Keratinocyte (primary cell): ENCODE results near the gene CMTM7. TPM values are rescaled to one million over a fixed set of nuclear protein-coding genes. Genes with fewer than 3 reads are reported as not detected.

Source experiments
- DNase-seq: peaks from one replicate; pipeline ENCODE4 v3.0.0-alpha.2; 2011; ENCODE audit warnings: low read depth, missing footprints, low spot score
- FAIRE-seq: peaks from 2 replicates; lab custom pipeline; 2011; peaks lifted over from hg19 to GRCh38; lab: Jason Lieb, UNC
- H2AFZ ChIP-seq: 2 replicates; pipeline ENCODE4 v1.6.0; 2012; ENCODE audit warnings: low read length, control low read depth, inconsistent platforms; ENCODE audit not compliant: control insufficient read depth
- H3K27ac ChIP-seq: 2 replicates; pipeline ENCODE4 v1.5.1; 2011; ENCODE audit warnings: low read length; ENCODE audit not compliant: control insufficient read depth, insufficient read depth
- H3K27me3 ChIP-seq: 3 replicates; pipeline ENCODE4 v1.6.0; 2011; ENCODE audit warnings: low read length; ENCODE audit not compliant: control insufficient read depth, insufficient read depth; ENCODE audit errors: extremely low read depth
- H3K36me3 ChIP-seq, 2 experiments: 2 replicates in 1 of 2; 3 replicates in 1 of 2; pipeline ENCODE4 v1.5.1; 2011; ENCODE audit warnings: low read length in 2 of 2, mild to moderate bottlenecking in 1 of 2; ENCODE audit not compliant: control insufficient read depth in 2 of 2, insufficient read depth in 2 of 2; ENCODE audit errors: extremely low read depth in 1 of 2
- H3K4me1 ChIP-seq: 3 replicates; pipeline ENCODE4 v1.5.1; 2011; ENCODE audit warnings: low read length; ENCODE audit not compliant: control insufficient read depth, insufficient read depth; ENCODE audit errors: extremely low read depth
- H3K4me2 ChIP-seq: 3 replicates; pipeline ENCODE4 v1.6.0; 2011; ENCODE audit warnings: low read depth, low read length; ENCODE audit not compliant: control insufficient read depth, insufficient read depth; ENCODE audit errors: extremely low read depth
- H3K4me3 ChIP-seq, 3 experiments: fragments of 200-600 bp in 1 of 3; sonication (generic) in 1 of 3; 2 replicates in 2 of 3; 3 replicates in 1 of 3; pipeline ENCODE4 v1.5.1; 2011 to 2016; ENCODE audit warnings: low read length in 3 of 3, mild to moderate bottlenecking in 3 of 3, control low read depth in 2 of 3, inconsistent platforms in 1 of 3, low read depth in 1 of 3, mixed read lengths in 1 of 3, mixed run types in 1 of 3, moderate library complexity in 1 of 3; ENCODE audit not compliant: control insufficient read depth in 2 of 3, insufficient read depth in 2 of 3; ENCODE audit errors: extremely low read depth in 1 of 3
- H3K79me2 ChIP-seq: 2 replicates; pipeline ENCODE4 v1.6.0; 2012; ENCODE audit warnings: low read length; ENCODE audit not compliant: control insufficient read depth, insufficient read depth
- H3K9ac ChIP-seq: 3 replicates; pipeline ENCODE4 v1.6.0; 2011; ENCODE audit warnings: low read length; ENCODE audit not compliant: control insufficient read depth, insufficient read depth; ENCODE audit errors: extremely low read depth
- H3K9me1 ChIP-seq: 3 replicates; pipeline ENCODE4 v1.6.0; 2011; ENCODE audit warnings: low read length; ENCODE audit not compliant: control insufficient read depth, insufficient read depth; ENCODE audit errors: extremely low read depth
- H3K9me3 ChIP-seq: 2 replicates; pipeline ENCODE4 v1.5.1; 2012; ENCODE audit warnings: low read depth, low read length; ENCODE audit not compliant: control insufficient read depth
- H4K20me1 ChIP-seq: 3 replicates; pipeline ENCODE4 v1.6.0; 2011; ENCODE audit warnings: low read length; ENCODE audit not compliant: control insufficient read depth, insufficient read depth; ENCODE audit errors: extremely low read depth
- CTCF ChIP-seq, 3 experiments: IDR thresholded peaks in 1 of 3; conservative IDR thresholded peaks in 1 of 3; optimal IDR thresholded peaks in 1 of 3; 2 replicates in 2 of 3; 3 replicates in 1 of 3; pipeline versions ENCODE3 to v1.5.1; 2011; ENCODE audit warnings: low read length in 3 of 3, mild to moderate bottlenecking in 3 of 3, moderate library complexity in 2 of 3, control low read depth in 1 of 3, inconsistent platforms in 1 of 3; ENCODE audit not compliant: insufficient read depth in 2 of 3; ENCODE audit errors: extremely low read depth in 1 of 3
- EZH2 ChIP-seq: IDR thresholded peaks from one replicate; pipeline ENCODE4 v1.6.1; 2012; ENCODE audit warnings: inconsistent platforms, mild to moderate bottlenecking, low read length, moderate library complexity
- dilution Hi-C: fragments of 300-500 bp; cut with MboI; formaldehyde crosslinking; loops from one replicate; pipeline ENCODE4 v1.7.0; 2020; ENCODE audit warnings: low sequenced_read_pairs; ENCODE audit not compliant: extremely low pct_ligation_motif_present
- polyA plus RNA-seq, 5 experiments: library from polyadenylated mRNA; depleted of rRNA in 3 of 5; stranded (reverse) in 3 of 5; stranded (forward) in 1 of 5; unstranded in 1 of 5; fragments of >200 nt; gene quantifications; 1 replicate in 1 of 5; 2 replicates in 3 of 5; 3 replicates in 1 of 5; pipeline versions ENCODE4 v1.2.1 to v1.2.3, GENCODE V29; 2011 to 2012; ENCODE audit warnings: missing spikeins in 2 of 5, low read depth in 1 of 5, low replicate concordance in 1 of 5

CMTM7 gene
- polyA plus RNA-seq, 1 donor (not counting 4 experiments of a cell fraction or from before 2014, with no cell fraction given) = 47.2 TPM

- Histone ChIP-seq H3K36me3 (no peaks in the 10 kb centered on the region), H3K27ac (peak overlapping the region; percentile 47), H3K79me2 (peaks cover 61% of the 10 kb centered on the region), H3K9me3 (no peaks in the 10 kb centered on the region), H2AFZ (no peak overlapping the region), H3K4me1 (peaks cover 12% of the 10 kb centered on the region), H3K4me2 (peak overlapping the region; percentile 84), H3K9ac (peak overlapping the region; percentile 79), H4K20me1 (peaks cover 3% of the 10 kb centered on the region), H3K27me3 (no peaks in the 10 kb centered on the region), H3K4me3 (peak overlapping the region; percentile 70 to 79 (median 78)), H3K9me1 (no peaks in the 10 kb centered on the region)
- no peak for DNase-seq
- FAIRE-seq = no peak
- dilution Hi-C loops = no loop called here
- no peak for TF ChIP-seq CTCF (optimal IDR thresholded peaks at IDR 0.05 in 1 of 3, IDR thresholded peaks at IDR 0.05 in 1 of 3, conservative IDR thresholded peaks at IDR 0.05 in 1 of 3; ENCODE audit: extremely low read depth in 1 of 3, insufficient read depth in 2 of 3, low read length in 3 of 3)
- TF ChIP-seq EZH2 = no peak
Observed at GRCh38 chr3:32392536-32393302, 1.1 kb downstream of the CMTM7 start.

GRCh38 chr3:32395496-32395895 is 3.8 kb downstream of the CMTM7 start:
- FAIRE-seq = no peak
- no peak overlapping the region for H3K4me2 ChIP-seq
- no peak overlapping the region for H2AFZ ChIP-seq
- H3K79me2 ChIP-seq = peaks cover 86% of the 10 kb centered on the region
- no peak for TF ChIP-seq CTCF (optimal IDR thresholded peaks at IDR 0.05 in 1 of 3, IDR thresholded peaks at IDR 0.05 in 1 of 3, conservative IDR thresholded peaks at IDR 0.05 in 1 of 3; ENCODE audit: extremely low read depth in 1 of 3, insufficient read depth in 2 of 3, low read length in 3 of 3)
- TF ChIP-seq EZH2 = no peak
- H3K9ac ChIP-seq = no peak overlapping the region
- dilution Hi-C loops = no loop called here
- no peaks in the 10 kb centered on the region for H3K9me1 ChIP-seq
- no peak for DNase-seq
- H4K20me1 ChIP-seq = peaks cover 3% of the 10 kb centered on the region
- H3K4me3 ChIP-seq = no peak overlapping the region
- no peaks in the 10 kb centered on the region for H3K9me3 ChIP-seq
- H3K27me3 ChIP-seq = no peaks in the 10 kb centered on the region
- H3K36me3 ChIP-seq = no peaks in the 10 kb centered on the region
- H3K4me1 ChIP-seq = peaks cover 8% of the 10 kb centered on the region
- H3K27ac ChIP-seq = no peak overlapping the region
